Activated CD8-positive, alpha-beta memory T cell treated with anti-CD3 and anti-CD28 coated beads for 4 hours (primary cell): ENCODE data around the gene ZNF280C.
"Not testable (repeated sequence)": the region's sequence is repeated elsewhere in the genome, so short reads cannot be mapped to it uniquely, and the experiment has no call there.

Experiments used
- DNase-seq, 2 donors: peaks; one replicate each; pipeline ENCODE4 v3.0.0-alpha.2; 2020; ENCODE audit warnings: low read depth in 2 of 2

ZNF280C gene

GRCh38 chrX:130262231-130262630 lies 6.5 kb downstream of the ZNF280C start:
- DNase-seq, result no peak

- no peak for DNase-seq
Measured at GRCh38 chrX:130261296-130261893, 7.3 kb downstream of the ZNF280C start.

GRCh38 chrX:130260316-130260715 lies 8.4 kb downstream of the ZNF280C start:
- DNase-seq, result no peak

GRCh38 chrX:130253916-130254315 lies 14.8 kb downstream of the ZNF280C start:
- no peak for DNase-seq

GRCh38 chrX:130251671-130252070 lies 17.0 kb downstream of the ZNF280C start:
- no peak for DNase-seq

DNA sequence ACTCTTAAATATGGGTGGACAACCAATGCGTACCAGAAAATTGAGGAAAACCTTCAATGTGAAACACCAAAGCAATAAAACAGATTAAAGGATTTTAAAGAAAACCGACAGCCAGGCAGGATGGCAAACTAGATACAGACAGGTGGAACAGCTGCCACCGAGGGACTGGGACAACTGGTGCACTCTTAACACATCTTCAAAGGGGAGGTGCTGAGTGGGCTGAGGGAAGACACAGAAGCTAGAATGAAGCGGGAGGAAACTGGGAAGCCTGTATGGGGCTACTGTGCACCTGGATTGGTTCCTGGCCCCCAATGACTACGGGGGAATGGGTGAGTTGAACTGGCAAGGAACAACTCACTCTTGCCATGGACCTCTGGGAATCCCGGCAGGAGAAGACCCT lies 20.7 kb downstream of the ZNF280C start:
- no peak for DNase-seq

GRCh38 chrX:130246084-130246483 lies 22.6 kb downstream of the ZNF280C start:
- DNase-seq, result no peak

DNA sequence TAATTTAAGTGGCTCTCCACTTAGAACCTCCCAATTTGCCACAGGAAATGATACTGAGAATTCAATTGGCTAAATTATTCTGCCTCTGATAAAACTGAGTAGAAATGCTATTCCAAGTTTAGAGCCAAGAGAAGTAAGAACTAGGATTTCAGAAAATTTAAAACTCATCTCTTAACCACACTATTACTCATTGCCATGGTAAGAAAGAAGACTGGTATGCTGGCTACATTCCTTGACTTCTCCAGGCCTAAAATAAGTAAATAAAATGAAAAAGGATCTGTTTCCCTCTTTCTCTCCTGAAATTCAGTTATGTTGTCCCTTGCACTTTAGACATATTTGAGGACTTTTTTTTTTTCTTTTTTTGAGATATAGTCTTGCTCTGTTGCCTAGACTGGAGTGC lies 23.3 kb downstream of the ZNF280C start:
- DNase-seq, result no peak

GRCh38 chrX:130231184-130231583 lies 37.5 kb downstream of the ZNF280C start:
- not testable (repeated sequence) for DNase-seq

DNA sequence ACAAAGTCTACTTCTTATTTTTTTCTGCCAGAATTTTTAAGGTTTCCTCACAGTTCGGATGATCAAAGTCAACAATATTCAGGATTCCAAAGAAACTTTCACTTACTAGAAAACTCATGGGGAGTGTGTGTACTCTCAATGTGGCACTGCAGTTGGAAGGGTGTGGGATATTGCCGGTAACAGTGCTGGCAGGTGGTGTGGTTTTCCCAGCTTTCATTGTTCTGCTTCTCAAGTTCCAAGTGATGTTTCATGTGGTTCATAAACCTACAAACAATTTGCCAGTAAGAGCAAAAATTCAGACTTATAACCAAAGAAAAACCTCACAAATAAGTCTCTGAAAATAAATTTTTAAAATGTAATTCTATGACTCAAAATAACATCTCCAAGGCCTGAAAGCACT lies 39.8 kb downstream of the ZNF280C start:
- no peak for DNase-seq

DNA sequence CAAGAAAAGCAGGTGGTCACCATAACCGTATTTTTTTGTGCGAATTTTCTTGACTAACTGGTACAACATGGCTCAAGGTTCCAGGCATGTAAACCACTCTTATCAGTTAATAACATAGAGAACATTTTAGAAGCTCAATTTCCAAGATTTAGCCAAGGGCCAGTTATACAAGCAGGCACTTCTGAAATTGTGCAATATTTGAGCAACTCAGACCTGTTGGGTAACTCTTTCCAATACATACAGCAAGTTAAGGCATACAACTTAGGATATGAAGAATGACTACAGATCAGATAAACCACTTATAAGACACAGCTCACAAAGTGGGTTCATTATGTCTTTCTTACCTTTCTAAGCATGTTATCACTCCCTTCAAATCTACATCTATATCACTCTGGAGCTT lies 43.9 kb downstream of the ZNF280C start:
- DNase-seq, result no peak

GRCh38 chrX:130216320-130216719 lies 52.4 kb downstream of the ZNF280C start:
- DNase-seq, result no peak

DNA sequence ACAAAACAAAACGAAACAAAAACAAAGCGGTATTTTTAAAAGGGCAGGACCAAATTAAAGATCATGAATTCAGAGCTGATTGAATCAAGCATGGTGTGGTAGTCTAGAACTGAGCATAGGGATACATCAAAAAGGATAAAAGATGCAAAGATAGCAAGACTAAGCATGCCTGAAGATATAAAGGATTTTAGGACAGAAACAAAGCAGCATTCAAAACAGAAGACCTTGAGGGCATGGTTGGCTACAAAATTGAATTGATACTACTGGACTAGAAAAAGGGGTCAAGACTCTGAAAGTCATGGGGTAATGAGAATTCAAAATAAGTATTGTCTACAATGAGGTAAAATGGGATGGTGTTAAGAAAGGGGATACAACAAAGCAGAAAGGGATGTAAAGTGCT lies 55.3 kb downstream of the ZNF280C start:
- DNase-seq, result no peak

DNA sequence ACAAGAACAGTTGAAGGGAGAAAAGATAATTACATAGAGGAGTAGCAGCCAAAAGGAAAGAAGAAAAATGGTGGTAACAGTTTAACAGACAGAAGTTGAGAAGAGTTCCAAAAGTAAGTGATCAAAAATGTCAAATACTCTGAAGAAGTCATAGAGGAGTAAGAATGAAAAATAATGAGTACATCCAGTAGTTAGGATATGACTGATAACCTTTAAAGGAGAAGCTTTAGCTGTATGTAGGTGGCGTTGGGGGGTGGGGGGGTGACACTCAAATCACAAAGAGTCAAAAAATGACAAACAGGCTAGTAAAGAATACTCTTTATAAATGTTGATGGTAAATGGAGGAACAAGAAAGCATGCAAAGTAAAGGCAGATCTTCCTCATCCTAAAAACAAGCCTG lies 56.3 kb downstream of the ZNF280C start:
- no peak for DNase-seq

- no peak for DNase-seq
Measured at GRCh38 chrX:130211415-130212186, 57.1 kb downstream of the ZNF280C start.

GRCh38 chrX:130204647-130205046 lies 64.1 kb downstream of the ZNF280C start:
- no peak for DNase-seq

GRCh38 chrX:130197464-130197863 lies 71.2 kb downstream of the ZNF280C start:
- no peak for DNase-seq

GRCh38 chrX:130196466-130196865 lies 72.2 kb downstream of the ZNF280C start:
- DNase-seq, result no peak

- no peak for DNase-seq
Measured at GRCh38 chrX:130190801-130191200, 77.9 kb downstream of the ZNF280C start.

GRCh38 chrX:130186651-130187050 lies 82.0 kb downstream of the ZNF280C start:
- DNase-seq, result no peak

- DNase-seq, result no peak
Measured at GRCh38 chrX:130184857-130185256, 83.8 kb downstream of the ZNF280C start.

DNA sequence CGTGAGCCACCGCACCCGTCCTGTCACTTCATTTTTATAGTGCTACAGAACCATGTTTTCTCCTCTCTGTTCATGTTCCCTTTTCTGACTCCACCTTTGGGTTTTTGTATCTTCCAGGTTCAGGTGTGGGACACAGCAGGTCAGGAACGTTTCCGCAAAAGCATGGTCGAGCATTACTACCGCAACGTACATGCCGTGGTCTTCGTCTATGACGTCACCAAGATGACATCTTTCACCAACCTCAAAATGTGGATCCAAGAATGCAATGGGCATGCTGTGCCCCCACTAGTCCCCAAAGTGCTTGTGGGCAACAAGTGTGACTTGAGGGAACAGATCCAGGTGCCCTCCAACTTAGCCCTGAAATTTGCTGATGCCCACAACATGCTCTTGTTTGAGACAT lies 84.5 kb downstream of the ZNF280C start:
- no peak for DNase-seq

DNA sequence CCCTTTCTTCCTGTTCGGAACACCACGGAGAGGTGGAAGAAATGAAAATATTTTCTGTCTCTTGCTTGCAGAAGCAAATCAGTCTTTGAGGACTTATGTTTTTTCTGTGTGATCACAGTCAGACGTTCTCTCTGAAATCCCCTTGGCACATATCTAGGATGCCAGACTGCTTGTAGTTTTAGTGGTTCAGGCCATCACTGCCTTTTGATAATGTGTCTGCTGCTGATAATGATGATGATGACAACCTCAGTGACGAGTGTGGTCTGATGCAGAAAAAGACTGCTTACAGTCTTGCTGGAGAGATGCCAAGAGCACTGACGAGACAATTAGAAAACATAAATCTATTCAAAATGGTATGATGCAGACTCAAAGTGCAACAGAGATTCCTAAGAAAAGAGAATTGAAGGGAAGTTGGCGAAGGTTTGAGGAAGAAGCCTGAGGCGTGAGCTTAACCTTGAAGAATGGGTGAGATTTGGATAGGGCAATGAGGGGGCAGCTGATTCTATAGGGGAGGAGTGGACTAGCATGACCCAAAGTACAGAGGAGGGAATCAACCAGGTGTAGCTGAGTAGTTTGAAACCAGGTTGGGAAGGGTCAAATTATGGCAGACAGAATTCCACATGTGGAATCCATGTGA lies 89.0 kb downstream of the ZNF280C start:
- no peak for DNase-seq
